Measurements from ENCODE around the gene SDK2. TPM values are rescaled to one million over a fixed set of nuclear protein-coding genes. Genes with fewer than 3 reads are reported as not detected.

The SDK2 gene
- total RNA-seq, 4 donors from 2014 or later, result 1.4 to 6.8 (median 3.3) TPM

DNA sequence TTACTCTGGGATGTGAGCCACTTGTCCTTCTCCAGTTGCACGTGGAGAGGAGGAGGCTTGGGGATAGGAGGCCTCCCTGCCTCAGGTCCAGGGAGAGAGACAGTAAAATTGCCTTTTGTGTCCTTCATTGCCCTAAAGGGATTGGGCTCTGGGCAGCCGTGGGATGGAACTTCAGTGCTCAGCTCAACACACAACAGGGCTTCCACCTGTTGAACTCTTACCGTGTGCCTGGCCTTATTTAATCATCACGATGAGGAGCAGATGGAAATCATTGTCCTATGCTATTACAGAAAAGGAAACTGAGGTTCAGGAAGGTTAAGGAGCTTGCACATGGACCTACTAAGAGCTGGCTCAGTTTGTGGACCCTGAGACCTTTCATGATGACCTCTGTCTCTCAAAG, 240.0 kb downstream of the SDK2 start:
- Histone ChIP-seq H3K9me3 (no peaks in the 10 kb centered on the region), H3K27me3 (no peaks in the 10 kb centered on the region), H3K36me3 (no peaks in the 10 kb centered on the region), H3K4me3 (no peak overlapping the region), H3K4me1 (no peaks in the 10 kb centered on the region), H3K27ac (no peak overlapping the region)
- TF ChIP-seq POLR2A (IDR thresholded peaks at IDR 0.05), result no peak
- WGBS, result 76% methylated on average over 4 of the region's 4 CpGs
- no peak for DNase-seq (ENCODE audit: low spot score in 2 of 2)

DNA sequence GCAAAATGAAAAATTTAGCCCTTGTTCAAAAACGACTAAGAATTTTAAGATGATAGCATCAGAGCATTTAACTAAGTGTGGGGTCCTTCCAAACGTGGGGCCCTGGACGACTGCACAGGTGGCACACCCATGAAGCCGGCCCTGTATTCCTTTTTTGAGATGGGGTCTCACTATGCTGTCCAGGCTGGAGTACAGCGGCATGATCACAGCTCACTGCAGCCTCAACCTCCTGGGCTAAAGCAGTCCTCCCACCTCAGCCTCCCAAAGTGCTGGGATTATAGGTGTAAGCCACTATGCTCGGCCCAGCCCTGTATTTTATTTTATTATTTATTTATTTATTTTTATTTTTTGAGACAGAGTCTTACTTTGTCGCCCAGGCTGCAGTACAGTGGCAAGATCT, 241.8 kb downstream of the SDK2 start:
- Histone ChIP-seq H3K4me1 (no peaks in the 10 kb centered on the region), H3K9me3 (no peaks in the 10 kb centered on the region), H3K36me3 (no peaks in the 10 kb centered on the region), H3K27ac (no peak overlapping the region), H3K4me3 (no peak overlapping the region), H3K27me3 (no peaks in the 10 kb centered on the region)
- 86% methylated on average over 7 of the region's 7 CpGs for WGBS
- DNase-seq (ENCODE audit: low spot score in 2 of 2), result no peak
- no peak for TF ChIP-seq POLR2A (IDR thresholded peaks at IDR 0.05)
- no peak for TF ChIP-seq EP300 (IDR thresholded peaks at IDR 0.05)
- no peak for TF ChIP-seq POLR2AphosphoS5 (IDR thresholded peaks at IDR 0.05)
- TF ChIP-seq, protein P1, sequence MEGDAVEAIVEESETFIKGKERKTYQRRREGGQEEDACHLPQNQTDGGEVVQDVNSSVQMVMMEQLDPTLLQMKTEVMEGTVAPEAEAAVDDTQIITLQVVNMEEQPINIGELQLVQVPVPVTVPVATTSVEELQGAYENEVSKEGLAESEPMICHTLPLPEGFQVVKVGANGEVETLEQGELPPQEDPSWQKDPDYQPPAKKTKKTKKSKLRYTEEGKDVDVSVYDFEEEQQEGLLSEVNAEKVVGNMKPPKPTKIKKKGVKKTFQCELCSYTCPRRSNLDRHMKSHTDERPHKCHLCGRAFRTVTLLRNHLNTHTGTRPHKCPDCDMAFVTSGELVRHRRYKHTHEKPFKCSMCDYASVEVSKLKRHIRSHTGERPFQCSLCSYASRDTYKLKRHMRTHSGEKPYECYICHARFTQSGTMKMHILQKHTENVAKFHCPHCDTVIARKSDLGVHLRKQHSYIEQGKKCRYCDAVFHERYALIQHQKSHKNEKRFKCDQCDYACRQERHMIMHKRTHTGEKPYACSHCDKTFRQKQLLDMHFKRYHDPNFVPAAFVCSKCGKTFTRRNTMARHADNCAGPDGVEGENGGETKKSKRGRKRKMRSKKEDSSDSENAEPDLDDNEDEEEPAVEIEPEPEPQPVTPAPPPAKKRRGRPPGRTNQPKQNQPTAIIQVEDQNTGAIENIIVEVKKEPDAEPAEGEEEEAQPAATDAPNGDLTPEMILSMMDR (IDR thresholded peaks at IDR 0.05), result no peak

DNA sequence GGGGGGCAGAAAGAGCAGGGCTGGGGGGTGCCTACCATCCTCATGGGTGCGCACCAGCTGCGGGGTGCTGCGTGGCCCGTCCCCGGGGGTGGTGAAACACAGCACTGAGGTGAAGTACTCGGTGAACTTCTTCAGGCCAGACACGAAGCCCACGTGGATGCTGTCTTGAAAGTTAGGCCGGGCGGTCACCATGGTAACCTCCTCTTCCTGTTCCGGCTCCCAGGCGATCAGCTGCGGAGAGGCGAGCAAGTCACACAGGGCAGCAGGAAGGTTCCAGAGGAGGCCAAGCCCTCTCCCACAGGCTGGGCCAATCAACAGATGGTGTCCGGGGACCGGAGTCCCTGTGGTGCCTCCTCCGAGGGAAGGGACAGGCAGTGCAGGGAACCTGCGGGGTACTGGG, 242.3 kb downstream of the SDK2 start:
- no peaks in the 10 kb centered on the region for H3K27me3 ChIP-seq
- H3K4me1 ChIP-seq, result no peaks in the 10 kb centered on the region
- WGBS, result no CpG with 5 or more reads among the region's 18 CpGs
- no peaks in the 10 kb centered on the region for H3K36me3 ChIP-seq
- no peak overlapping the region for H3K4me3 ChIP-seq
- no peak overlapping the region for H3K27ac ChIP-seq
- TF ChIP-seq, protein P1 (IDR thresholded peaks at IDR 0.05), result no peak
- TF ChIP-seq POLR2AphosphoS5 (IDR thresholded peaks at IDR 0.05), result no peak
- DNase-seq (ENCODE audit: low spot score in 2 of 2), result no peak
- H3K9me3 ChIP-seq, result no peaks in the 10 kb centered on the region

DNA sequence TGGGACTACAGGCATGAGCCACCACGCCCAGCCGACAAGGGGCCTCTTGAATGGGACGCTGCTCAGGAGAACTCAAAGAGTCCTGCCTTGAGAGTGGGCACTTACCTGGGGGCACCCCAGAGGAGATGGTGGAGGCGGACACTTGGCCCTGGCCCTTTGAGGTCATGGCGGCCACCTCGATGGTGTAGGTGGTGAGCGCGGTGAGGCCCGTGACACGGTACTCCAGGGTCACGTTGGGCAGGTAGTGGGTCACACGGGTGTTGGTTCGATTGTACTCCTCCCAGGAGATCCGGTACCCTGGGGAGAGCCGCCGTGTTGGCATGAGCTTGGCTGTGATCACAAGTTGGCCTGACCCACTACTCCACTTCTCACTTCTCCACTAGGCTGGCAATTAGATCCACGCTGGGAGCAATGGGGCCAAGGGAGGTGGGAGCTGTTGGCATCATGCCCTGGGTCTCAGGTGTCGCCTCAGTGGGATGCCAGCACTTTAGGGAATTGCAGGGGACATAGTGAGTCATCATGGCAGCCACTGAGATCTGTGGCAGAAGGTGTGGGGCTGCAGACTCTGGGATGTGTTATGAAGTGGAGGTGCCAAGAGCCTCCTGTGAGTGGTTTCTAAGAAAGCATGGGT, 243.2 kb downstream of the SDK2 start:
- no peak overlapping the region for H3K27ac ChIP-seq
- TF ChIP-seq EP300 (IDR thresholded peaks at IDR 0.05) (no peak), POLR2AphosphoS5 (IDR thresholded peaks at IDR 0.05) (no peak), POLR2A (IDR thresholded peaks at IDR 0.05) (no peak)
- TF ChIP-seq, protein P1 (IDR thresholded peaks at IDR 0.05), result no peak
- 92% methylated on average over 17 of the region's 18 CpGs for WGBS

DNA sequence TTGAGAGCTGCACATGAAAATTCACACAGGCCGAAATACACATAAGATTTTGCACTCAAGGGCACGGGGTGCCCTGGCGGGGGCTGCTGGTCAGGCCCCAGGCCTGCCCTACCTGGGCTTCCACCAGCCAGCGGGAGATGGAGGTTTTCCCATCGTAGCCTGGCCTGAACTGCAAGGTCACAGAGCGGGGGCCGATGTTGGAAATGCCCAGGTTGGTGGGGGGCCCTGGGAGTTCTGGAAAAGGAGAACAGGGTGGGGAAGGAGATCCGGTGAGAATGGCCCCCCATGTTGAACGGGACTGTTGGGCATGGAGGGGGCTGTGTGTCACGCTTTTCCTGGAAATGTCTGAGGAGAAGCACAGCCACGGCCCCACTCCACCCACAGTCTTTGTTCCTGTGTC, 245.2 kb downstream of the SDK2 start:
- no peak overlapping the region for H3K4me3 ChIP-seq
- no peaks in the 10 kb centered on the region for H3K4me1 ChIP-seq
- H3K9me3 ChIP-seq, result no peaks in the 10 kb centered on the region
- no peaks in the 10 kb centered on the region for H3K27me3 ChIP-seq
- no peak overlapping the region for H3K27ac ChIP-seq
- WGBS, result 91% methylated on average over 11 of the region's 11 CpGs
- H3K36me3 ChIP-seq, result no peaks in the 10 kb centered on the region
- no peak for TF ChIP-seq EP300 (IDR thresholded peaks at IDR 0.05)
- TF ChIP-seq, protein P1 (IDR thresholded peaks at IDR 0.05), result no peak
- no peak for TF ChIP-seq POLR2AphosphoS5 (IDR thresholded peaks at IDR 0.05)
- TF ChIP-seq POLR2A (IDR thresholded peaks at IDR 0.05), result no peak
- DNase-seq (ENCODE audit: low spot score in 2 of 2), result no peak

More for the DNA sequence above, 243.2 kb downstream of the SDK2 start:
- Histone ChIP-seq H3K36me3 (no peaks in the 10 kb centered on the region), H3K4me1 (no peaks in the 10 kb centered on the region), H3K27me3 (no peaks in the 10 kb centered on the region), H3K4me3 (no peak overlapping the region), H3K9me3 (no peaks in the 10 kb centered on the region)
- DNase-seq (ENCODE audit: low spot score in 2 of 2), result no peak
